Neural cell (in vitro differentiated cells): ENCODE measurements around the gene INSYN2B. TPM values are rescaled to one million over a fixed set of nuclear protein-coding genes. Genes with fewer than 3 reads are reported as not detected.

Experiments used
- H2AFZ ChIP-seq: fragments of 200-600, 300-800 bp; sonication (generic), shearing (Covaris generic); 2 replicates; pipeline ENCODE4 v1.6.0; 2014; ENCODE audit warnings: low read depth, mild to moderate bottlenecking, antibody characterized with exemption, low read length, moderate library complexity
- H3F3A ChIP-seq: fragments of 200-600 bp; shearing (Covaris generic); 2 replicates; pipeline ENCODE4 v1.6.1; 2016; ENCODE audit warnings: mild to moderate bottlenecking, moderate library complexity, mixed read lengths, antibody characterized with exemption, low read length; ENCODE audit not compliant: insufficient read depth, poor library complexity, severe bottlenecking
- H3K27ac ChIP-seq: fragments of 200-600, 300-800 bp; sonication (generic), shearing (Covaris generic); 2 replicates; pipeline ENCODE4 v1.5.1; 2014; ENCODE audit warnings: mild to moderate bottlenecking, low read length, moderate library complexity
- H3K27me3 ChIP-seq: fragments of 300-800, 200-600 bp; sonication (generic), shearing (Covaris generic); 2 replicates; pipeline ENCODE4 v1.6.0; 2014; ENCODE audit warnings: mild to moderate bottlenecking, low read depth, low read length, moderate library complexity; ENCODE audit not compliant: insufficient read depth
- H3K36me3 ChIP-seq: fragments of 300-800, 200-600 bp; sonication (generic), shearing (Covaris generic); 2 replicates; pipeline ENCODE4 v1.5.1; 2014; ENCODE audit warnings: mild to moderate bottlenecking, antibody characterized with exemption, low read length, moderate library complexity; ENCODE audit not compliant: insufficient read depth
- H3K4me2 ChIP-seq: fragments of 300-800, 200-600 bp; sonication (generic), shearing (Covaris generic); 2 replicates; pipeline ENCODE4 v1.6.0; 2014; ENCODE audit warnings: mild to moderate bottlenecking, low read length
- H3K4me3 ChIP-seq: fragments of 300-800, 200-600 bp; sonication (generic), shearing (Covaris generic); 2 replicates; pipeline ENCODE4 v1.5.1; 2014; ENCODE audit warnings: mild to moderate bottlenecking, low read length, moderate library complexity
- H3K79me2 ChIP-seq: fragments of 200-600 bp; shearing (Covaris generic); replicated peaks from 2 replicates; pipeline ENCODE4 v1.6.0; 2014; ENCODE audit warnings: mild to moderate bottlenecking, low read length, moderate library complexity; ENCODE audit not compliant: insufficient read depth
- H3K9ac ChIP-seq: fragments of 300-800, 200-600 bp; sonication (generic), shearing (Covaris generic); 2 replicates; pipeline ENCODE4 v1.6.1; 2016; ENCODE audit warnings: mild to moderate bottlenecking, low read length, mixed read lengths
- H3K9me2 ChIP-seq: fragments of 200-600 bp; shearing (Covaris generic); 2 replicates; pipeline ENCODE4 v1.6.1; 2016; ENCODE audit warnings: mild to moderate bottlenecking, low read length, mixed read lengths; ENCODE audit not compliant: insufficient read depth
- H3K9me3 ChIP-seq: fragments of 200-600, 300-800 bp; sonication (generic), shearing (Covaris generic); 2 replicates; pipeline ENCODE4 v1.6.1; 2016; ENCODE audit warnings: mild to moderate bottlenecking, mixed run types, low read length, moderate library complexity, mixed read lengths
- H4K20me1 ChIP-seq: fragments of 200-600 bp; shearing (Covaris generic); 2 replicates; pipeline ENCODE4 v1.6.1; 2016; ENCODE audit warnings: mild to moderate bottlenecking, mixed run types; ENCODE audit not compliant: insufficient read depth
- CTCF ChIP-seq: fragments of 450-650 bp; IDR thresholded peaks from 2 replicates; pipeline ENCODE4 v1.5.1; 2014; ENCODE audit warnings: antibody characterized with exemption, mild to moderate bottlenecking, moderate library complexity; ENCODE audit not compliant: poor library complexity, severe bottlenecking
- EP300 ChIP-seq: fragments of 450-650 bp; conservative IDR thresholded peaks from 2 replicates; pipeline ENCODE4 v1.6.1; 2014; ENCODE audit warnings: antibody characterized with exemption, mild to moderate bottlenecking, moderate library complexity; ENCODE audit not compliant: poor library complexity, severe bottlenecking
- EZH2 ChIP-seq: fragments of 200-600, 300-800 bp; shearing (Covaris generic), sonication (generic); IDR thresholded peaks from 2 replicates; pipeline ENCODE4 v1.6.1; 2014; ENCODE audit warnings: antibody characterized with exemption, low read length, borderline replicate concordance, mild to moderate bottlenecking; ENCODE audit not compliant: insufficient read depth, poor library complexity, severe bottlenecking
- MXI1 ChIP-seq: fragments of 450-650 bp; conservative IDR thresholded peaks from 2 replicates; pipeline ENCODE4 v1.6.1; 2014; ENCODE audit warnings: antibody characterized with exemption, mild to moderate bottlenecking; ENCODE audit not compliant: poor library complexity, severe bottlenecking
- POLR2AphosphoS5 ChIP-seq: IDR thresholded peaks from 2 replicates; pipeline ENCODE4 v1.6.1; 2012
- RAD21 ChIP-seq: fragments of 450-650 bp; conservative IDR thresholded peaks from 2 replicates; pipeline ENCODE4 v1.6.1; 2014; ENCODE audit warnings: antibody characterized with exemption, mild to moderate bottlenecking, moderate library complexity
- SMC3 ChIP-seq: fragments of 450-650 bp; conservative IDR thresholded peaks from 2 replicates; pipeline ENCODE4 v1.6.1; 2014; ENCODE audit warnings: antibody characterized with exemption, mild to moderate bottlenecking, moderate library complexity; ENCODE audit not compliant: poor library complexity
- TAF1 ChIP-seq: IDR thresholded peaks from 2 replicates; pipeline ENCODE4 v1.6.1; 2012; ENCODE audit warnings: low read depth
- polyA minus RNA-seq: library from RNA; depleted of rRNA, polyadenylated mRNA; stranded (reverse); fragments of >200 nt; gene quantifications from 2 replicates; pipeline ENCODE4 v1.2.3, GENCODE V29; 2014
- polyA plus RNA-seq: library from polyadenylated mRNA; depleted of rRNA; stranded (reverse); fragments of >200 nt; gene quantifications from 2 replicates; pipeline ENCODE4 v1.2.3, GENCODE V29; 2014
- TF ChIP-seq, protein P1 (sequence below): IDR thresholded peaks from 2 replicates; pipeline ENCODE4 v1.6.1; 2012; ENCODE audit warnings: borderline replicate concordance

Gene INSYN2B
- polyA plus RNA-seq (0.37 and 5.5 TPM in 2 replicates), polyA minus RNA-seq (4.1 and 5.0 TPM in 2 replicates)

DNA sequence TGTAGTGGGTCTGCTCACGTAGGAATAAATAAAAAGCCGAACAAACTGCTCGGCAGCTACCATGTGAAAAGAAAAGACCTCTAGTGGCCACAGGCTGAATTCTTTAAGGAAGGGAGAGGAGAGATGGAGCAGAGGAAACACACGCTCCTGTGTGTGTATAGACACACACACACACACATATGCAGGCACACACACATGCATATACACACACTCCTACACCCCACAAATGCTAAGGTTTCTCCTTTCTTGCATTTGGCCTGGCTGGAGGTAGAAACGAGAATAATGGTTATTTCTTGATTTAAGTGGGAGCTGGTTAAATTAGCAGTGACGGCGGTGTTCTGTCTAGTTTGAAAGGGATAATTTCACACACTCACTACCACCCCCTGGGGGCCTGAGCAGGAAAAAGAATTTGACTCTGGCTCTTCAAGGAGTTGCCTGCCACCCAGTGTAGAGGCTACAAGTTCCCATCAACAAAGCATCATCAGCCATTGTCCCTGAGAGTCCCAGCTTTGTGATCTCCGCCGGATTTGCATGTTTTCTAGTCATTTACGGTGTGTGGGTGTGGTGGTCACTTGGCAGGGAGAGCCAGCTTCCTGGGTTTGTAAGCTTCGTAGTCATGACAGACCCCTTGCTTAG is at the start of gene INSYN2B:
TSS of gene INSYN2B (minus strand) at position 78 of the 636 bp plus-strand sequence. CDS start 96,597 bp downstream, outside the sequence.
- Histone ChIP-seq H3K4me2 (peak within 1 kb of the TSS; percentile 65), H3F3A (no peaks in the 10 kb centered on the region), H3K27ac (peak within 1 kb of the TSS; percentile 11), H3K4me3 (peak within 1 kb of the TSS; percentile 60), H2AFZ (peak within 1 kb of the TSS; percentile 22), H3K9me3 (no peaks in the 10 kb centered on the region), H3K9ac (peak within 1 kb of the TSS; percentile 35), H3K27me3 (no peaks in the 10 kb centered on the region), H3K79me2 (no peaks in the 10 kb centered on the region), H3K36me3 (no peaks in the 10 kb centered on the region), H3K9me2 (no peaks in the 10 kb centered on the region), H4K20me1 (no peaks in the 10 kb centered on the region)
- TF ChIP-seq EP300 (peak; percentile 17), RAD21 (peak; percentile 82), SMC3 (peak; percentile 94), POLR2AphosphoS5 (peak; percentile 10), TAF1 (no peak), CTCF (peak; percentile 97), EZH2 (no peak), MXI1 (no peak)
- TF ChIP-seq, protein P1, sequence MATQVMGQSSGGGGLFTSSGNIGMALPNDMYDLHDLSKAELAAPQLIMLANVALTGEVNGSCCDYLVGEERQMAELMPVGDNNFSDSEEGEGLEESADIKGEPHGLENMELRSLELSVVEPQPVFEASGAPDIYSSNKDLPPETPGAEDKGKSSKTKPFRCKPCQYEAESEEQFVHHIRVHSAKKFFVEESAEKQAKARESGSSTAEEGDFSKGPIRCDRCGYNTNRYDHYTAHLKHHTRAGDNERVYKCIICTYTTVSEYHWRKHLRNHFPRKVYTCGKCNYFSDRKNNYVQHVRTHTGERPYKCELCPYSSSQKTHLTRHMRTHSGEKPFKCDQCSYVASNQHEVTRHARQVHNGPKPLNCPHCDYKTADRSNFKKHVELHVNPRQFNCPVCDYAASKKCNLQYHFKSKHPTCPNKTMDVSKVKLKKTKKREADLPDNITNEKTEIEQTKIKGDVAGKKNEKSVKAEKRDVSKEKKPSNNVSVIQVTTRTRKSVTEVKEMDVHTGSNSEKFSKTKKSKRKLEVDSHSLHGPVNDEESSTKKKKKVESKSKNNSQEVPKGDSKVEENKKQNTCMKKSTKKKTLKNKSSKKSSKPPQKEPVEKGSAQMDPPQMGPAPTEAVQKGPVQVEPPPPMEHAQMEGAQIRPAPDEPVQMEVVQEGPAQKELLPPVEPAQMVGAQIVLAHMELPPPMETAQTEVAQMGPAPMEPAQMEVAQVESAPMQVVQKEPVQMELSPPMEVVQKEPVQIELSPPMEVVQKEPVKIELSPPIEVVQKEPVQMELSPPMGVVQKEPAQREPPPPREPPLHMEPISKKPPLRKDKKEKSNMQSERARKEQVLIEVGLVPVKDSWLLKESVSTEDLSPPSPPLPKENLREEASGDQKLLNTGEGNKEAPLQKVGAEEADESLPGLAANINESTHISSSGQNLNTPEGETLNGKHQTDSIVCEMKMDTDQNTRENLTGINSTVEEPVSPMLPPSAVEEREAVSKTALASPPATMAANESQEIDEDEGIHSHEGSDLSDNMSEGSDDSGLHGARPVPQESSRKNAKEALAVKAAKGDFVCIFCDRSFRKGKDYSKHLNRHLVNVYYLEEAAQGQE = no peak

DNA sequence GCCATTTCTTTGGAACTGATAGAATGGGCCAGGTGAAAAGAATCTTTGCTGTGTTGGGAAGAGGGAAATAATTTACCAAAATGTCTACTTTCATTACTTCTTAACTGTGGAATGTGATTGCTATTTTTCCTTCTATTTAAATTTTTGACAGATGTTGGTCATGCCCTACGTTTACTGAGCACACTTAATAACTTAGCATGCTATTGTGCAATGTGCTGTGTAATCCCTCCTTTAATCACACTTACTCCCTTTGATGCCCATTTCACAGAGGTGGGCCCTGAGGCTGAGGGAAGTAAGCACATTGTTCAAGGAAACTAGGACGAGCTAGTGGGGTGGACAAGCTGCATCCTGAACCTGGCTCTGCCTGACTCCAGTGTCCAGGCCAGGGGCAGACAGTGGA is 47.8 kb upstream of the INSYN2B start:
- Histone ChIP-seq H4K20me1 (no peaks in the 10 kb centered on the region), H3K27ac (no peak overlapping the region), H3F3A (no peaks in the 10 kb centered on the region), H3K9me3 (no peaks in the 10 kb centered on the region), H3K27me3 (no peaks in the 10 kb centered on the region), H3K79me2 (no peaks in the 10 kb centered on the region), H2AFZ (no peak overlapping the region), H3K36me3 (no peaks in the 10 kb centered on the region), H3K4me2 (no peak overlapping the region), H3K9me2 (no peaks in the 10 kb centered on the region), H3K4me3 (no peak overlapping the region), H3K9ac (no peak overlapping the region)
- no peak for TF ChIP-seq SMC3
- TF ChIP-seq EZH2 = no peak
- no peak for TF ChIP-seq RAD21
- no peak for TF ChIP-seq MXI1
- no peak for TF ChIP-seq POLR2AphosphoS5
- no peak for TF ChIP-seq TAF1
- TF ChIP-seq CTCF = no peak
- TF ChIP-seq EP300 = no peak
- TF ChIP-seq, protein P1 = no peak
